Measurements from ENCODE around the gene SPRED2.

- TF ChIP-seq POLR2A (IDR thresholded peaks at IDR 0.05; ENCODE audit: low read length) (no peak), GATA1 (IDR thresholded peaks at IDR 0.05; ENCODE audit: low read depth, low read length) (no peak)
Observed at GRCh38 chr2:65383541-65384488, 48.6 kb downstream of the SPRED2 start.
